ENCODE data around the gene NPAS3. TPM values are rescaled to one million over a fixed set of nuclear protein-coding genes. Genes with fewer than 3 reads are reported as not detected.

The NPAS3 gene
- total RNA-seq, 6 experiments from 2014 or later: 0.11 to 0.83 (median 0.21) TPM; not detected in 2

- Histone ChIP-seq H3K27ac (no peak overlapping the region), H3K9me3 (no peaks in the 10 kb centered on the region), H3K4me3 (no peak overlapping the region), H3K36me3 (no peaks in the 10 kb centered on the region), H3K27me3 (no peaks in the 10 kb centered on the region), H3K4me1 (no peaks in the 10 kb centered on the region)
- TF ChIP-seq POLR2A (IDR thresholded peaks at IDR 0.05): no peak
- no peak for TF ChIP-seq CTCF (IDR thresholded peaks at IDR 0.05)
- 37% methylated on average over 3 of the region's 3 CpGs for WGBS (ENCODE audit: insufficient coverage, low coverage, low lambda C conversion rate, missing lambda C conversion rate)
- intact Hi-C loops (cut with DNase I): no loop called here
- no peak for ATAC-seq
- no peak for DNase-seq
Observed at GRCh38 chr14:33343016-33343415, 404.3 kb downstream of the NPAS3 start.

DNA sequence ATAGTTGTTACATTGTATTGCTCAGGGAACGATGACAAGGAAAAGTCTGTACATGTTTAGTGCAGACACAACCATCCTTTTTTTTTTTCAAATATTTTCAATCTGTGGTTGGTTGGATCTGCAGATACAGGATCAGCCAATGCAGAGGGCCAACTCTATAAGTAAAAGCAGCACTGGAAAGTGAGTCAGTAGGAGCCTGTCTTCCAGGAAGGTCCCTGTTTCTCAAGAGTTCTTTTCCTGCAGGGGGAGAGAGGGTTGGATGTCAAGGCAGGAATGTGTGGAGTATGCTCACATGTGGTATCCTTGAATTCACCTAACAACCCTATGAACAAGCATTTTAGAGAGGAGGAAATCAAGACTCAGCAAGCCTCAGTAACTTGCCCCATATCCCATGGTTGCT, 409.1 kb downstream of the NPAS3 start:
- Histone ChIP-seq H3K27ac (no peak overlapping the region), H3K36me3 (no peaks in the 10 kb centered on the region), H3K4me1 (no peaks in the 10 kb centered on the region), H3K9me3 (no peaks in the 10 kb centered on the region), H3K4me3 (no peak overlapping the region), H3K27me3 (no peaks in the 10 kb centered on the region)
- no peak for TF ChIP-seq CTCF (IDR thresholded peaks at IDR 0.05)
- no peak for TF ChIP-seq POLR2A (IDR thresholded peaks at IDR 0.05)
- DNase-seq (no peak), ATAC-seq (no peak)
- intact Hi-C loops (cut with DNase I): no loop called here
- 29% methylated on average over 1 of the region's 1 CpG for WGBS (ENCODE audit: insufficient coverage, low coverage, low lambda C conversion rate, missing lambda C conversion rate)

- 33% methylated on average over 3 of the region's 4 CpGs for WGBS (ENCODE audit: insufficient coverage, low coverage, low lambda C conversion rate, missing lambda C conversion rate)
- Histone ChIP-seq H3K27me3 (no peaks in the 10 kb centered on the region), H3K4me3 (no peak overlapping the region), H3K36me3 (no peaks in the 10 kb centered on the region), H3K9me3 (no peaks in the 10 kb centered on the region), H3K4me1 (no peaks in the 10 kb centered on the region), H3K27ac (no peak overlapping the region)
- ATAC-seq (no peak), DNase-seq (no peak)
- TF ChIP-seq CTCF (IDR thresholded peaks at IDR 0.05) (no peak), POLR2A (IDR thresholded peaks at IDR 0.05) (no peak)
- intact Hi-C loops (cut with DNase I): no loop called here
Observed at GRCh38 chr14:33348510-33348909, 409.8 kb downstream of the NPAS3 start.

GRCh38 chr14:33349871-33350270, 411.2 kb downstream of the NPAS3 start:
- intact Hi-C loops (cut with DNase I): no loop called here
- Histone ChIP-seq H3K36me3 (no peaks in the 10 kb centered on the region), H3K27ac (no peak overlapping the region), H3K9me3 (no peaks in the 10 kb centered on the region), H3K4me1 (no peaks in the 10 kb centered on the region), H3K27me3 (no peaks in the 10 kb centered on the region), H3K4me3 (no peak overlapping the region)
- ATAC-seq: no peak
- no peak for DNase-seq
- WGBS (ENCODE audit: insufficient coverage, low coverage, low lambda C conversion rate, missing lambda C conversion rate): 59% methylated on average over 5 of the region's 10 CpGs
- TF ChIP-seq POLR2A (IDR thresholded peaks at IDR 0.05) (no peak), CTCF (IDR thresholded peaks at IDR 0.05) (no peak)

- Histone ChIP-seq H3K4me1 (no peaks in the 10 kb centered on the region), H3K4me3 (no peak overlapping the region), H3K27ac (no peak overlapping the region), H3K27me3 (no peaks in the 10 kb centered on the region), H3K36me3 (no peaks in the 10 kb centered on the region), H3K9me3 (no peaks in the 10 kb centered on the region)
- ATAC-seq: no peak
- no peak for DNase-seq
- WGBS (ENCODE audit: insufficient coverage, low coverage, low lambda C conversion rate, missing lambda C conversion rate): 69% methylated on average over 10 of the region's 10 CpGs
- intact Hi-C loops (cut with DNase I): no loop called here
- no peak for TF ChIP-seq CTCF (IDR thresholded peaks at IDR 0.05)
- no peak for TF ChIP-seq POLR2A (IDR thresholded peaks at IDR 0.05)
Observed at GRCh38 chr14:33350366-33350990, 411.8 kb downstream of the NPAS3 start.
